Right renal cortex interstitium (tissue), 3 donors: ENCODE data around the gene GNAZ. TPM values are rescaled to one million over a fixed set of nuclear protein-coding genes. Genes with fewer than 3 reads are reported as not detected.
"Not testable (repeated sequence)": the region's sequence is repeated elsewhere in the genome, so short reads cannot be mapped to it uniquely, and the experiment has no call there.

Experiments used
- DNase-seq, 3 donors: peaks; one replicate each; pipeline ENCODE4 v3.0.0-alpha.2; 2013; ENCODE audit warnings: low read depth in 3 of 3, low spot score in 2 of 3
- polyA plus RNA-seq, 3 donors: library from polyadenylated mRNA; unstranded; fragments of 120-200 nt; gene quantifications; one replicate each; pipeline ENCODE4 v1.2.1, GENCODE V29; 2013; ENCODE audit not compliant: insufficient read length in 3 of 3

The GNAZ gene
- polyA plus RNA-seq, 3 donors, result 4.6 to 6.2 (median 5.0) TPM

DNA sequence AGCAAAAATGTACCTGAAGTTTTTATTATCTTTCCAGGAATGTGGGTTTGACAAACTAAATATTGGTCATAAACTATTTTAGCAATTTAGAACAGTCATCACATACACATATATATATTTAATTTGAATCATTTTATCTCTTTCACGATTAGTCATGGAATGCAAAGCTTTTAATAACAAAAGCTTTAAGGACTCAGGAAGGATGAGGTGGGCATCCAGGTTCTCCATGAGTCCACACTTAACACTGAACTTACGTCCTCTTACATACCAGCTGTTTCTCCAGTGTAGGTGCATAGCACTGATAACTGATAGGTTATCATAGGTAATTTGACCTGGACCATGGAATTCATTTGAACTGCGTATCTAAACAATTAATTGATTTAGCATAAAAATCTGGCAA lies 28.1 kb upstream of the GNAZ start:
- DNase-seq, result no peak

DNA sequence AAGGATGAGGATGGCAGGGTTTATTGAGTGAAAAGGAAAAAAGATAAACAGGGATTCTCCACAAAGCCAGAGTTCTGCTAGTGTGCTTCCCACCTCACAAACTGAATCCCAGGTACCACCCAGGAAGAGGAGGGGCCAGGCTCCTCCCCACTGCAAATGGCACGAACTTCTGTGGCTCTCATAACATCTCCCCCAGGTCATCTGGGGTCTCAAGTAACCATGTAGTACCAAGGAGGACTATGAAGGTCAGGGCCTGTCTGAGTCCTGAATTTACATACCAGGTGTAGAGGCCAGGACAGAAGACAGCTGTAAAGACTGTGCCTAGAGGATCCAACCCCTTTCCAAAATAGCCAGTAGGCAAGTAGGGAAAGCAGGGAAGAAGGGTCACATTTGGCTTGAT lies 25.7 kb upstream of the GNAZ start:
- DNase-seq, result no peak

DNA sequence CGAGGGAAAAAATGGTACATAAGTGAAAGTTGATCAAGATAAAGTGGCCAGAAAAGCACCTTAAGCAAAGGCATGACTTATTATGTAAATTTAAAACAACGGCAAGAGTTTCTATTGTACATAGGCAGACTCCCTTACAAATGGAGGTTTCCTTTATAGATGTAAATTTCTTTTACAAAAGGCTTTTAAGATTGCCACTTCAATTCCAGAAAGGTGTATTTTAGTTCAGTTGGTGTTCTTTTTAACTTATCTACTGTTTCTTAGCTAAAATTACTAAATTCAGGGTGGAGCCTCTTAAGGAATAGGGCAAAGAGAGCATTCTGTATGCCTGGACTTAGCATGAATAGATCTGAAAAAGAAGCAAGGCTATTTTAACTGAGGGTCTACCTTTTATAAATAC lies 24.9 kb upstream of the GNAZ start:
- DNase-seq, result no peak

DNA sequence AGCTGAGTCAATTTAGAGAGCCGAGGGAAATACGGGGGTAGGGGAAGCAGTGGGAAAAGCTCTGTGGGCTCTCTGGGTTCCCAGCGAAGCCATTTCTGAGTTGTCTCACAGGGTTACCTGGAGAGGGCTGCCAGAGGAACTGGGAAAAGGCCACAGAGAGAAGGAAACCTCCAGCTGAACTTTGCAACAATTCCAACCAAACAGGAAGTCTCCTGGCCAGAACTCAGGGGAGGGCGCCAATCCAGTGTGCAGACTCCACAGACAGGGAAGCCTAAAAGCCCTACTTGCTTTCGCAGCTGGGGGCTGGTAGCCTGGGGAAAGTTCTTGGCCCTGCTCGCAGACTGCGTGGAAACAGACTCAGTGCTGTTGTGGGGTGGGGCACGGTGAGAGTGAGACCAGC lies 23.1 kb upstream of the GNAZ start:
- DNase-seq, result no peak

DNA sequence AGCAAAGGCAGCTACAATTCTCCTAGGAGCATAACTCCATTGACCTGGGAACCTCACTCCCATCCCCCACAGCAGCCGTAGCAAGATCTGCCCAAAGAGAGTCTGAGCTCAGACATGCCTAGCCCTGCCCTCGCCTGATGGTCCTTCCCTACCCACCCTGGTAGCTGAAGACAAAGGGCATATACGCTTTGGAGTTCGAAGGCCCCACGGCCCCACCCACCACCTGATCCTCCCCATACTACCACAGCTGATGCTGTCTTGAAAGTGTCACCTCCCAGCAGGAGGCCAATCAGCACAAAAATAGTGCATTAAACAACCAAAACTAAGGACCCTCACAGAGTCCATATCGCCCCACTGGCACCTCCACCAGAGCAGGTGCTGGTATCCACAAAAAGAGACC lies 22.6 kb upstream of the GNAZ start:
- DNase-seq, result no peak

DNA sequence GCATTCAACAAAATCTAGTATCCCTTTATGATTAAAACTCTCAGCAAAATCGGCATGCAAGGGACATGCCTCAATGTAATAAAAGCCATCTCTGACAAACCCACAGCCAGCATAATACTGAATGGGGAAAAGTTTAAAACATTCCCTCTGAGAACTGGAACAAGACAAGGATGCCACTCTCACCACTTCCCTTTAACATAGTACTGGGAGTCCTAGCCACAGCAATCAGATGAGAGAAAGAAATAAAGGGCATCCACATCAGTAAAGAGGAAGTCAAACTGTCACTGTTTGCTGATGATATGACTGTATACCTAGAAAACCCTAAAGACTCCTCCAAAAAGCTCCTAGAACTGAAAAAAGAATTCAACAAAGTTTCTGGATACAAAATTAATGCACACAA lies 19.8 kb upstream of the GNAZ start:
- not testable (repeated sequence) for DNase-seq

DNA sequence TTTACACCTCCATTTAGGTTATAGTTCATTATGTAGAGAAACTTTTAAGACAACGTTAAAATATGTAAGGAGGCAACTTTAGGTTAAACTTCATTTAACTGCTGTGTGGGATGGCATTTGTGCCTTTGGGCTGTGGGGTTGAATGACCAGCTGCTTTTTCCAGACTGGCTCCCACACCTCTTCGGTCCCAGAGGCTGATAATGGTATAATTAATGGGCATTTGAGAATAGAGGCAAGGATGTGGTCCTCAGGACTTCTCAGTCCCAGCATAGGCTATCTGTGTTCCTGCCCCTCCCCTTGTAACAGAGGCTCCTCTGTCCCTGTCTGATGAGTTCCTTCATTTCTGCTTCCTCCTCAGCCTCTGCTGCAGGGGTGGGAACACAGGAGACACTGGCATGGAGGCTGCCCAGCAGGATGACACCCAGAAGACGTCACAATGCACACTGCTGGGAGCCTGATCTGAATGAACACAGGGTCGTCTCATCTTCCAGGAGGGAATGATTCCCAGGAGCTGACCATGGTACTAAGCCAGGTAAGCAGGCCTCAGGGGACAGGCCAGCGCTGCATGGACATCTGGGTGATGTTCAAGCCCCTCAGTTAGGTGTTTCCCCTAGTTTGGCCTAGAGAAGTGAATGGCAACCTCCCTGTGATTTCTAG lies 17.1 kb upstream of the GNAZ start:
- DNase-seq, result no peak

DNA sequence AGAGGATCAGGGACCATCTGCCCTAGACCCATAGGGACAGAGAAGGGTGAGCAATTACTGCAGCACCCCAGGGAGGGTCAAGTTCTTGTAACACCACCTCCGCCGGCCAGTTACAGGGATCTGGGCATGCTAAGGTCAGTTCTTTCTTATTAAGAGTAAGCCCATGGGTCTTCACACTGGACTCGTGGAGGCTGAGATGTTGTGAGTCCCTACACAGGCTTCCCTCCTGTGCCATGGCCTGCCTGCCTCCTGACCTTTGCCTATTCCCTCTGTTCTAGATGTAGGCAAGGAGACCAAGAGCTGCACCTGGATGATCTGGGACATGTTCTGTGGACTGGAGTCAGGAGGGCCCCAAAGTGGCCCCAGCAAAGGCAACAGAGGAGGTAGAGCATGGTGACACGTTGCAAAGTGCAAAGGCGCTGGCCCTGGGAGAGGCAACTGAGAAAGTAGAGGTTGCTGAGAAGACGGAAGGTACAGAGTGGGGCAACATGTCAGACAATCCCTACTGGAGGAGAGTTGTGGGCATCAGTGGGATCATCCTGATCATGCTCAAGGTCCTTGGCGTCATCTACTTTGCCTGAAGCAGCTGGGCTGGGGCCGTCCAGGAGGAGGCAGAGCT lies 16.3 kb upstream of the GNAZ start:
- no peak for DNase-seq

DNA sequence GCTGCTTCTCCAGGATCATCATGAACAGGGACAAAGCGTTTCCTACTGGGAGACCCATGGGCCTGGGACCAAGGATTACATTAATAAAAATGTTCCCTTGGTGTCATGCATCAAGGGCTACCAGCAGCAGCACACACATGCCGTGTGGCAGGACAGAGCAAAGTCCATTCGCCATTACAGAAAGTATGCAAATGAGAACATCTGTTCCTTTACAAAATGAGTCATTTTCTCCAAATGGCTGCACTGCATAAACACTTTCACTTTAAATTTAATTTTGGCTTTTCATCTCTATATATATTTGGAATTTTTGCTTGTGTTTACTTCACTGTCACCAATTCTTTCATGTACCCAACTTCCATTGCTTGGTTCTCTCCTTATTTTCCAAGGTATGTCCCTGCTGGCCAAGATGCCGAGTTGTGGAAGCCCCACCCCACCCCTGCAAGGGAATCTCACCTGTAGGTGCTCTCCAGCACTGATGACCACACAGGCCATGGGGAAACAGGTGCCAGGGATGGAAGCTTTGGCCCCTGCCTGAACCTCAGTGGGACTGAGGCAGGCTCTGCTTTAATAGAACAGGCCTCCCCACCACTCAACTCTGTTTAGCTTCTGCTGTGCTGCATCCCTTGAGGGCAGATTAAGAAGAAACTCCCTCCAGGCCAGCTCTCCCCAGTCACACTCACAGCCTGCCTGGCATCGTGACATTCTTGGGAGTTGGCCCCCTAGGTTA lies 15.6 kb upstream of the GNAZ start:
- DNase-seq, result no peak

DNA sequence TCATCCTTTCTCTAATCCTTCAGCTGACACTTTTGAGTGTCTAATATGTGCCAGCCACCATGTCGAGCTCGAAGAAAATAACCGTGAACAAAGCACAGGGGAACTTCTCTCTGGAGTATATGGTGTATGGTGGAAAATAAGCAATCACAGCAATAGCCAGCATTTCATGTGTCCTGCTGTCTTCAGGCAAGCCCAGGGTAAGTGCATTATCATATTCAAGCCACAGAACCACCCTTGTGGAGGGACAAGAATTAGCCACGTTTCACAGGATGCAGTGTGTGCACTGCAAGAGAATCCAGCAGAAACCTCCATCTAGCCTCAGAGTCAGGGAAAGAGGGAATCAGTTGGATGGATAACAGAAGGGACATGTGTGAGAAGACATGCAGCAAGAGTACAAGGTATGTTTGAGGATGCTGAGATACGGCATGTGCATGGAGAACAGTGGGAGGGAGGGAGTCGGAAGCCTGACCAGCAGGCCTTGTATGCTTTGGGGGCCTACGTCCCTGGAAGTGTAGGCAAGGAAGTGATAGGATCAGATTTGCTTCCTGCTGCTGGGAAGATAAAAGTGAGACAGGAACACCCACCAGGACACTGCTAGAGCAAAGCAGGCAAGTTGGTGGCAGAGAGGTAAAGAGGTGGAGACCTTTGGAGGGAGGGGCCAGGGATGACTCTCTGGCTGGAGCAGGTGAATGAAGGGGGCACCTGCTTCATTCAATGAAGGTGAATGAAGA lies 14.7 kb upstream of the GNAZ start:
- DNase-seq, result no peak

DNA sequence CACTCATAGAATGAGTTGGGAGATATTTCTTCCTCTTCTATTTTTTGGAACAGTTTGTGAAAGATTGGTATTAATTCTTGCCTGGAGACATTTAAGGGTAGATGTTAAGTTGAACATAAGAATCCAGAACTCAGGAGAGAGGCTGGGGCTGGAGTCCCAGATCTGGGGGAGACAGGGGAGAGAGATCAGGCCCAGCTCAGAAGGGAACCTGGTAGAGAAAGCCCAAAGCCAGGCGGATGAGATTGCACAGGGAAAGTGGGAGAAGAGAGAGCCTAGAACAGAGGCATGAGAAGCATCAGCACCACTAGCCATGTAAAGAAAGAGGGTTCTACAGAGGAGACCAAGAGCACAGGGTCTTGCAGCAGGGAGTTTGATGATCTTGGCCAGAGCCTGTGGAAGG lies 13.0 kb upstream of the GNAZ start:
- no peak for DNase-seq

DNA sequence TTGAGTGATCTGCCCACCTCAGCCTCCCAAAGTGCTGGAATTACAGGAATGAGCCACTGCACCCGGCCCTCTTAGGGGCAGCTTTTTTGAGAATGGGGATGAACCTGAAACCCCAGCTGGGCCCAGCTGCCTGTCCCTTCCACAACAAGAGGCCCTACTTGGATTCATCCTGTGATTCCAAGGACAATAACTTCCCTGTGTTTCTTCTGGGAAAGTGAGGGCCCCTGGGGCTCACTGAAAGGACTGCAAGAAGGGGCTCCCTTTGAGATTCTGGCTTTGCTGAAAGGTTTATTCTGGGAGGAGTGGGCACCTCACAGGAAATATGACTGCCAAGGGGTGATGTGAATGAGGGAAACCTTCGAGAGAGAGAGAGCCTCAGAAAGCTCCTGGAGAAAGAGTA lies 12.3 kb upstream of the GNAZ start:
- no peak for DNase-seq

DNA sequence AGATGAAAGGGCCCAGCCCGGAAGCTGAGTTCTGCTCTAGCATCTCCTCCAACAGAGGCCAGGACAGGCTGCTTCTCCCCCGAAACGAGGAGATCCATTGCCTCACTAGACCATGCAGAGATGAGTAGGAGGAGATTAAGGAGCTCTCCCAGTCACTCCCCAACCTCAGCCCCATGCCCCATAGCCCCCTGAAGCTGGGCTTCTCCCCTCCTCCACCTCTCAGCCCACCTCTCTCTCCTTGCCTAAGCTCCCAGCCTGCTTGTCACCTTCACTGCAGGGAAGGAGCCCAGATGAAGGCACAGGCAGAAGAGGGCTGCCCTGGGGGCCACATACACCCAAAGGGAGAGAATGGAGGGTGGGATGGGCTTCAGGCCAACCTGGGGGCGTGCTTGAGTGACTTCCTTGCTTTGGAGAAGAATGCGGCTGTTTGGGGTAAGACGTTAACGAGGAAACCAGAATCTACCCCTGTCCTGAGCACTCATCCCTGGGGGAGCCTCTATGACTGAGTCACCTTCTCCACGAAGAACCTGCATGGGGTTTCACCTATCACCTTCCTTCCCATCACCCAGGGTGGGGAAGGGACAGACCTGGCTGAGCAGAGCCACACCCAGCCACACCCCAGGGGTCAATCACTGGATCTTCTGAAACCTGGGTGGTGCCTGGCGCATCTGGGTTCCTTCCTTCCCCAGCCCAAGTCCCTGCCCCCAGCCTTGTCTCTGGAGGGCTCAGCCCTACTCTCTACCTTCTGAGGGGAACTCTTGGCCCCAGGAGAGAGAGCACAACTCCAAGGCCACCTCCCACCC lies 11.6 kb upstream of the GNAZ start:
- no peak for DNase-seq

DNA sequence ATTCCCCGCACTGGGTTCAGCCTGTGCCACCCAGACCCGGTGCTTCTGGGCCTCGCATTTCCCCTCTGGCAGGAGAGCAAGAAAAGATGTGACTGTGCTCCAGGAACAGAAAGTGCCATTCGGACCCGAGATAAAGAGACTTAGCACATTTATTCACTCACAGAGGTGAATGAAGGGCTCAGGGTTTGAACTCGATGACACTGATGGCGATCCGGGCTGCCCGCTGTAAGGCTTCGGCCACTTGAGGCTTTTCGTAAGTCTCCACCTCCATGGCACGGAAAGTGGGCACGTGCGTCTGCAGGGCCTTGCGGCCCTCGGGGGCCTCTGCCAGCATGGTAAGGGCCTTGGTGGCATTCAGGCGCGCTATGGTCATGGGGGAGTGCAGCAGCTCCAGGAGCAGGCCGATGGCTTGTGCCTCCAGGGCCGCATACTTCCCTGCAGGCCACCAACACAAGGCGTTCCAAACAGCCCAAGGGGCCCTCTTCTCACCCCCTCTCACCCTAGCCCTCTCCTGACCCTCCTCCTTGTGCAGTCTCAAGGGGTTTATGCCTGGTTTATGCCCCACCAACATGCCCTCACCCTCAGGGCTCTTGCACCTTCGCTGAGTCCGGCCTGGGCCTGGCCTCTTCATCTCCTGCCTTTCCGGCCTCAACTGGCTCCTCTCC lies 10.9 kb upstream of the GNAZ start:
- no peak for DNase-seq

DNA sequence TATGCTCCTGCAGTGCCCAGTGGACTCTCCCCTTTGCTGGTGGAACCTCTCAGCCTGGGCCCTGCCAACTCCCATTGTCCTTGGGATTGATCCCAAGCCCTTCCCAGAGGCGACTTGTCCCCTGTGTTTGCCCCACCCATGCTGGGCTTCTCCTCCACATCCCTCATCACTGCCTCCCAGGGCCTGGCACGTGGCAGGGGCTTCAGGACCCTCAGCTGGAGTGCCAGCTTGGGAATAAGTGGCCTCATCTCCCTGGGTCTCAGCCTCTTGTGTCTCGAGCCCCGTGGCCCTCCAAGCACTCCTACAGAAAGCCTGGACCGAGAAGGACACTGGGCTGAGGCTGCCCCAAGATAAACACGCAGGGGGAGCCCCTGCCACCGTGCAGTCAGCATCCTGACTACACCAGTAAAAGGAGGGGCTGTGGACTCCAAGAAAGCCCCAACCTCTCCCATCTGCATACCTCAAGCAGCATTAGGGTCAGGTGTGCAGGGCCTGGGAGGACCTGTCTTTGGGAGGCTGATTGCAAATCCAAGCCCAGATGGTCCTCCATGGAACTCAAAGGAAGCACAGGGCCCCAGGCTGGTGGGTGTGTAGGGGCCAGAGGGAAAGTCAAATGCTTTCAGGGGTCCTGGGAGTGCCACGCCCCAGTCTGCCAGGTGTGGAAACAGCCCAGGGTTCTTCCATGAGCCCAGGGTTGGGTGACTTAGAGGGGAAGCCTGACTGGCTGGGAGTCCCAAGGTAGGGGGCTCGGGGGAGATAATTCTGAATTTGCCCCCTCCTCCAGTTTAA lies 9.5 kb upstream of the GNAZ start:
- DNase-seq, result no peak

DNA sequence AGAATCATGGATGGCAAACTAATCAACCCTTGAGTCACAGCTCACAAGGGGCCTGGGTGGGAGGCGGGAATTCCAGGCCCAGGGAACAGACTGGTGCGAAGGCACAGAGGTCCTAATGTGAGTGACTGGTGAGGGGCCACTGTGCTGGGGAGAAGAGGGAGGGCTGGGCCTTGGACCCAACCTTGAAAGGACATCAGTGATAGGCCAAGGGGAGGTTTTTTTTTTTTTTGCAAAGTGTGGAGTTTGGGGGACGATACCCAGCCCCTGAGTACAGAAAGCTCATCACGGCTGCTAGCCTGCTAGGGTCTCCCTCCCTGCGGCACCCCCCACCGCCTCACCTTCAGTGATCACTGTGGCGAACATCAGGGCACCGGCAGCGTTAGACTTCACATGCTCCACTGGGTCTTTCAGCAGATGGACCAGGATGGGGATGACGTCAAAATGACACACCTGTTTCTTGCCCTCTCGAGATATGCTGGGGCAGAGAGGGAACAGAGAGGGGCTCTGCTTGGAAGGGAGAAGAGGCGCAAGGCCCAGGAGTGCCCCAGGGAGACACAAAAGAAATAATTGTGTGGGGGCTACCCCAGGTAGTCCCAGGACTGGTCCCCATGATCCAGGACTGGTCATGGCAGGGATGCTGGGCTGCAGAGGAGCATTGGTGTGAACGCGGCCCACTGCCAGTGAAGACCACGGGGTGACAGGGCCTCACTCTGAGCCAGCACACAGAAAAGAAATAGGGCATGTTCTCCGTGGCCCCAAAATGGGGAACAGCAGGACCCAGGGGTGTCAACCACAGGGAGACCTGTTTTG lies 8.6 kb upstream of the GNAZ start:
- no peak for DNase-seq

DNA sequence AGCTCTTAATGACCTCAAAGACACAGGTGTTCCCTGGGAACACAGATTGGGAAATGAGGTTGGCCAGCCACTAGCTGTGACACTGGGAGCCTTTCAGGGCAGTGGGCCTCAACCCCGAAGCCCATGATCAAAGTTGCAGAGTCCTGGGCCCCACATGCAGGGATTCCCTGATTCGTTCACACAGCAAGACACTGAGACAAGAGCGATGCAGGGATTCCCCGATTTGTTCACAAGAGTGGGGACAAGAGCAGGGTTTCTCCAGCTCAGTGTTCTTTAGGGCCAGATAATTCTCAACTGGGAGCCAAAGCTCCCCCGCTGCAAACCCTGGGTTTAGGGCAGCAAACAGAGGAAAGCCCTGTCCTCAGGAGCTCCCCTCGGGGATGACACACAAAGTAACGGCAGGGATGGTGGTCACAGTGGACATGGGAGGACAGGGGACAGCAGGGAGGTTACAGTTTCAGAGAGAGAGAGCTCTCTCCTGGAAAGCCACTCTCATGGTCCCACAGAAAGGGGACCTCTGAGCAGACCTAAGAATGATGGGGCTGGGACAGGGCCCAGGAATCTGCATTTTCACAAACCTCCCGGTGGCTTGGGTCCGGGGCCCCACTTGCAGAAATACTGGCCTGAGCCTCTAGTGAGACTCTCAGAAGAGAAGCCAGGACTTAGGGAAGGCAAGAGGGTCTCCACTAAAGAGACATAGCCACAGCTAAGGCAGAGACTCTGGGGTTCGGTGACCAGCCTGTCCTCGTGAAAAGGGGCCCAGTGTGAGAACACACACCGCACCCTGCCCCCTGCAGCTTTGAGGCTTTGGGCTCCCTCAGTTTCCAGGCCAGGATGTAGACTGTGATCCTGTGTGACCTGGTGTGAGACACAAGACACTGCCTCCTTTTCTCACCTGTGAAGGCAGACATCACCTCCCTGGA lies 7.4 kb upstream of the GNAZ start:
- DNase-seq, result no peak
